ENCODE data around the gene TRIM60. TPM values are rescaled to one million over a fixed set of nuclear protein-coding genes. Genes with fewer than 3 reads are reported as not detected.
A peak's percentile ranks its signal among the peaks of the same experiment; 100 is the strongest.
"Not testable (repeated sequence)": the region's sequence is repeated elsewhere in the genome, so short reads cannot be mapped to it uniquely, and the experiment has no call there.

TRIM60 gene
- polyA plus RNA-seq, 2 of the 4 experiments (the other 2 are of a cell fraction) = not detected

GRCh38 chr4:164997324-164997723 is 34.5 kb upstream of the TRIM60 start:
- ChIA-PET CTCF (interaction anchor here (1.3 kb wide), 1 partner anchor 233 kb away, joined by 3 read pairs; no protein-coding TSS in a partner anchor), POLR2A (no interaction called here)
- TF ChIP-seq RAD21 (conservative IDR thresholded peaks at IDR 0.05 in 1 of 2, IDR thresholded peaks at IDR 0.05 in 1 of 2) (peak; percentile 29 to 46; a peak in 2 of 5 replicates), HOXB13 (CRISPR knock-in tag; IDR thresholded peaks at IDR 0.05; ENCODE audit: low read depth) (no peak), SMC3 (IDR thresholded peaks at IDR 0.05) (0 out of 3 replicates have a peak, but pooled peaks have one; percentile 12), PHF8 (IDR thresholded peaks at IDR 0.05; ENCODE audit: borderline replicate concordance, low read depth) (no peak), CTCF (IDR thresholded peaks at IDR 0.05) (peak; percentile 18; the same call in 1 of the 3 replicates)
- ATAC-seq = peak; percentile 50 to 66; a peak in 4 of 6 replicates
- Histone ChIP-seq H3K4me1 (no peaks in the 10 kb centered on the region), H3K27ac (no peak overlapping the region), H3K4me2 (no peak overlapping the region), H3K4me3 (no peak overlapping the region), H3K9me3 (no peaks in the 10 kb centered on the region)
- 36% methylated on average over 1 of the region's 2 CpGs for WGBS (ENCODE audit: missing lambda C conversion rate)
- FAIRE-seq = no peak
- peak in 1 of 2 experiments; percentile 17 for DNase-seq (ENCODE audit: low read depth in 1 of 2, low spot score in 1 of 2)

GRCh38 chr4:164997941-164998340 is 33.9 kb upstream of the TRIM60 start:
- no peak overlapping the region for H3K4me2 ChIP-seq
- H3K4me3 ChIP-seq = no peak overlapping the region
- CTCF ChIA-PET = no interaction called here
- ATAC-seq (no peak), FAIRE-seq (no peak), DNase-seq (ENCODE audit: low read depth in 1 of 2, low spot score in 1 of 2) (no peak)
- H3K4me1 ChIP-seq = no peaks in the 10 kb centered on the region
- no peaks in the 10 kb centered on the region for H3K9me3 ChIP-seq
- WGBS (ENCODE audit: missing lambda C conversion rate) = 26% methylated on average over 6 of the region's 6 CpGs
- no peak for TF ChIP-seq HOXA7 (CRISPR knock-in tag; IDR thresholded peaks at IDR 0.05)
- no peak for TF ChIP-seq RFX5 (IDR thresholded peaks at IDR 0.05)
- no peak for TF ChIP-seq SMC3 (IDR thresholded peaks at IDR 0.05)
- TF ChIP-seq HOXB13 (CRISPR knock-in tag; IDR thresholded peaks at IDR 0.05; ENCODE audit: low read depth) = no peak
- no peak overlapping the region for H3K27ac ChIP-seq
- POLR2A ChIA-PET = no interaction called here

- 0% methylated on average over 2 of the region's 2 CpGs for WGBS (ENCODE audit: missing lambda C conversion rate)
- FAIRE-seq; CTCF ChIA-PET; H3K4me3 ChIP-seq; H3K4me1 ChIP-seq; ATAC-seq; DNase-seq (ENCODE audit: low read depth in 1 of 2, low spot score in 1 of 2); H3K9me3 ChIP-seq; POLR2A ChIA-PET; H3K27ac ChIP-seq; H3K4me2 ChIP-seq: not testable (repeated sequence)
Observed at GRCh38 chr4:164998526-164999080, 33.2 kb upstream of the TRIM60 start.

- FAIRE-seq; POLR2A ChIA-PET; CTCF ChIA-PET; DNase-seq (ENCODE audit: low read depth in 1 of 2, low spot score in 1 of 2); H3K9me3 ChIP-seq; H3K27ac ChIP-seq; H3K4me3 ChIP-seq; H3K4me2 ChIP-seq; H3K4me1 ChIP-seq; ATAC-seq: not testable (repeated sequence)
- WGBS (ENCODE audit: missing lambda C conversion rate) = no CpG with 5 or more reads among the region's 4 CpGs
Observed at GRCh38 chr4:165001957-165002356, 29.8 kb upstream of the TRIM60 start.

- H3K4me3 ChIP-seq = no peak overlapping the region
- ATAC-seq = no peak
- no peaks in the 10 kb centered on the region for H3K4me1 ChIP-seq
- H3K9me3 ChIP-seq = no peaks in the 10 kb centered on the region
- no peak for DNase-seq (ENCODE audit: low read depth in 1 of 2, low spot score in 1 of 2)
- ChIA-PET CTCF (no interaction called here), POLR2A (no interaction called here)
- H3K27ac ChIP-seq = no peak overlapping the region
- H3K4me2 ChIP-seq = no peak overlapping the region
- FAIRE-seq = no peak
- TF ChIP-seq POLR2AphosphoS2 (conservative IDR thresholded peaks at IDR 0.05; ENCODE audit: low read length) (no peak), RFX5 (IDR thresholded peaks at IDR 0.05) (no peak)
- WGBS (ENCODE audit: missing lambda C conversion rate) = 43% methylated on average over 6 of the region's 6 CpGs
Observed at GRCh38 chr4:165005352-165005925, 26.4 kb upstream of the TRIM60 start.

- no peak for DNase-seq (ENCODE audit: low read depth in 1 of 2, low spot score in 1 of 2)
- no peak for ATAC-seq
- ChIA-PET POLR2A (no interaction called here), CTCF (interaction anchor here (0.6 kb wide), 1 partner anchor 68 kb away, joined by 3 read pairs; no protein-coding TSS in a partner anchor)
- TF ChIP-seq NR3C1 (IDR thresholded peaks at IDR 0.05) (no peak), ZSCAN20 (CRISPR knock-in tag; IDR thresholded peaks at IDR 0.05) (no peak), CBX8 (IDR thresholded peaks at IDR 0.05) (no peak), CEBPB (IDR thresholded peaks at IDR 0.05) (no peak), FOSB (CRISPR knock-in tag; IDR thresholded peaks at IDR 0.05) (no peak), CBX2 (IDR thresholded peaks at IDR 0.05; ENCODE audit: borderline replicate concordance, low read depth) (no peak), TFCP2L1 (CRISPR knock-in tag; IDR thresholded peaks at IDR 0.05) (no peak), E2F6 (IDR thresholded peaks at IDR 0.05; ENCODE audit: borderline replicate concordance, low read depth) (no peak), MAZ (IDR thresholded peaks at IDR 0.05; ENCODE audit: borderline replicate concordance, low read depth, low read length) (no peak), HDAC2 (IDR thresholded peaks at IDR 0.05) (no peak), ZNF302 (CRISPR knock-in tag; IDR thresholded peaks at IDR 0.05) (no peak)
- no peak for FAIRE-seq
- H3K4me3 ChIP-seq = no peak overlapping the region
- H3K4me2 ChIP-seq = no peak overlapping the region
- no peak overlapping the region for H3K27ac ChIP-seq
- 63% methylated on average over 9 of the region's 9 CpGs for WGBS (ENCODE audit: missing lambda C conversion rate)
- no peaks in the 10 kb centered on the region for H3K9me3 ChIP-seq
- H3K4me1 ChIP-seq = no peaks in the 10 kb centered on the region
Observed at GRCh38 chr4:165006456-165006855, 25.3 kb upstream of the TRIM60 start.

Data from A549 (cell line).